ENCODE data around the gene VWA3A.
"Not testable (repeated sequence)": the region's sequence is repeated elsewhere in the genome, so short reads cannot be mapped to it uniquely, and the experiment has no call there.

The VWA3A gene, protein sequence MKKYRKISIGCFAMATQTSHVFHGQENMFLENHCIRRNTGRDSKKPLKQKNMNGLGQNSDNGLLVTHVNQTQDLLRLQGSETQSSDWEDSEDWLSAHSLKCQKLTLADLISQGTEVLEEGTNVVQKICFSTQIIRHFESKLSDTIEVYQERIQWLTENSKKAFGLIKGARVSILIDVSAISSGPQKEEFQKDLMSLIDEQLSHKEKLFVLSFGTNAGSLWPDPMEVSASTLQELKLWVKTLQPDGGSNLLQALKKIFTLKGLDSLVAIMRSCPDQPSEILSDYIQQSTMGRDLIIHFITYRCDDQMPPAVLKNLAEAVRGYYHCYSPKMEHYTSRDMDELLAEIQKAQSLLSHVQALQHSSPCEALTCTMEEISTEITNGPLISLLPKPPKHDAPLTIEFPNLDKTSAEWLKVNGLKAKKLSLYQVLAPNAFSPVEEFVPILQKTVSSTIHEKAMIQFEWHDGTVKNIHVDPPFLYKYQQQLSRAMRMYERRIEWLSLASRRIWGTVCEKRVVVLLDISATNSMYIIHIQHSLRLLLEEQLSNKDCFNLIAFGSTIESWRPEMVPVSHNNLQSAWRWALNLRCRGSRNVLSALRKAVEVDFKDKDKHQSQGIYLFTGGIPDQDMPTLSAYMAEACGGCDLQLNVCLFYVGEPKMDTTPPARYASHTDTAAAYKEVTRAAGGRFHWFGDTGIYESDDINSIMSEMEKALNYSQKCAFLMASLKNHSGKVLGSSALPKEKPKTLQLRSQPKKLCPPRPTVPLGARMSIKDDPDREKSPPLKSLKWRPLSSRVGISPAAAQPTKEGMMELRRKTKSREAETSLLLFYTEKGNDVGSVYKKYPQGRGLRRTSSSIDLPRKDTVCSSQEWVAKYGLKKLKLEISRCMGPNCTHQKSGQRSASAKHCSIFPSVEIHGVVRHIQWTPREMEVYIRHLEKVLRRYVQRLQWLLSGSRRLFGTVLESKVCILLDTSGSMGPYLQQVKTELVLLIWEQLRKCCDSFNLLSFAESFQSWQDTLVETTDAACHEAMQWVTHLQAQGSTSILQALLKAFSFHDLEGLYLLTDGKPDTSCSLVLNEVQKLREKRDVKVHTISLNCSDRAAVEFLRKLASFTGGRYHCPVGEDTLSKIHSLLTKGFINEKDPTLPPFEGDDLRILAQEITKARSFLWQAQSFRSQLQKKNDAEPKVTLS

DNA sequence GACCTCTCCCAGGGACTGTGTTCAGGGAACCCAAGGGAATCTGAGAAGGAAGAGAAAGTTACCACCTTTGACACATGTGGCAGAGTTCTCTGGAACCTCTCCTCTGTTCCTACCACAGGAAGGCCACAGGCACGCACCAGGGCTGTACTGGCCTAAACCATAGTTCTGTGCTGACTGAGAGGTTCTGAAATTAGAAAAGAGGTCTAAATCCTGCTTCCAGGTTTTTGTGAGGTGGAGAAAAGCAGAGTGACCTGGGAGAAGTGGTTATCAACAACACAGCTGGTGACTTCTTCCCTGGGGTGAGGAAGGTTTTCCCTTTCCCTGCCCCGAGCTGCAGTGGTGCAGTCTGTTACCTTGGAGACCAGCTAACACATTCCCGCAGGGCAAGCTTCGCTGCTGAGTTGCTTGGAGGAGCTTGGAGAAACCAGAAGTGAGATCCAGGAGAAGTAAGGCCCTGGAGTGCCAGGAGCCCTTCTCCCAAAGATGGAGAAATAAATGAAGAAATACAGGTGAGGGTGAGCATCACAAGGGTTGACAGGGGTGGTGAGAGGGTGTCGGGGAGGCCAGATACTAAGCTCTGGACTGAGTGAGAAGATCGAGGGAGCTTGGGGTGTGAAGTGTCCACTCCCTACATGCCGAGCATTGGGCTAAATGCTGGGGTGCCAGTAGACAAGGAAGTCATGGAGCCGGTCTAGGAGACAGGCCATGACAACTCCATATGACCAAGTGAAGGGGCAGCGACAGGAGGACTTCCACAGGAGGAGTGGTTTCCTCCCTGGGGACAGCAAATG lies at the start of gene VWA3A:
TSS of gene VWA3A (plus strand) at position 399 of the 791 bp plus-strand sequence. CDS start at position 496, 97 bp downstream.
- FAIRE-seq (no peak), DNase-seq (ENCODE audit: insufficient read length, low spot score) (no peak)

DNA sequence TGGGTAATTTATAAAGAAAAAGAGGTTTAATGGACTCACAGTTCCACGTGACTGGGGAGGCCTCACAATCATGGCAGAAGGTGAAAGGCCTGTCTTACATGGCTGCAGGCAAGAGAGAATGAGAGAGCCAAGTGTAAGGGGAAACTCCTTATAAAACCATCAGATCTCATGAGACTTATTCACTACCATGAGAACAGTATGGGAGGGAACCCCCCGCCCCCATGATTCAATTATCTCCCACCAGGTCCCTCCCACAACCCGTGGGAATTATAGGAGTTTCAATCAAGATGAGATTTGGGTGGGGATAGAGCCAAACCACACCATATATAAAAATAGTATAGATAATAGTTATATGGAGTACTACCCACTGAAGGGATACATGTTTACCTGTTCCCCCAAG lies 48.5 kb upstream of the VWA3A start:
- DNase-seq (ENCODE audit: insufficient read length, low spot score); FAIRE-seq: not testable (repeated sequence)

More for the DNA sequence above, at the start of gene VWA3A:
- TF ChIP-seq, protein P1, sequence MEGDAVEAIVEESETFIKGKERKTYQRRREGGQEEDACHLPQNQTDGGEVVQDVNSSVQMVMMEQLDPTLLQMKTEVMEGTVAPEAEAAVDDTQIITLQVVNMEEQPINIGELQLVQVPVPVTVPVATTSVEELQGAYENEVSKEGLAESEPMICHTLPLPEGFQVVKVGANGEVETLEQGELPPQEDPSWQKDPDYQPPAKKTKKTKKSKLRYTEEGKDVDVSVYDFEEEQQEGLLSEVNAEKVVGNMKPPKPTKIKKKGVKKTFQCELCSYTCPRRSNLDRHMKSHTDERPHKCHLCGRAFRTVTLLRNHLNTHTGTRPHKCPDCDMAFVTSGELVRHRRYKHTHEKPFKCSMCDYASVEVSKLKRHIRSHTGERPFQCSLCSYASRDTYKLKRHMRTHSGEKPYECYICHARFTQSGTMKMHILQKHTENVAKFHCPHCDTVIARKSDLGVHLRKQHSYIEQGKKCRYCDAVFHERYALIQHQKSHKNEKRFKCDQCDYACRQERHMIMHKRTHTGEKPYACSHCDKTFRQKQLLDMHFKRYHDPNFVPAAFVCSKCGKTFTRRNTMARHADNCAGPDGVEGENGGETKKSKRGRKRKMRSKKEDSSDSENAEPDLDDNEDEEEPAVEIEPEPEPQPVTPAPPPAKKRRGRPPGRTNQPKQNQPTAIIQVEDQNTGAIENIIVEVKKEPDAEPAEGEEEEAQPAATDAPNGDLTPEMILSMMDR (IDR thresholded peaks at IDR 0.05; ENCODE audit: insufficient read depth, missing control alignments) = no peak

DNA sequence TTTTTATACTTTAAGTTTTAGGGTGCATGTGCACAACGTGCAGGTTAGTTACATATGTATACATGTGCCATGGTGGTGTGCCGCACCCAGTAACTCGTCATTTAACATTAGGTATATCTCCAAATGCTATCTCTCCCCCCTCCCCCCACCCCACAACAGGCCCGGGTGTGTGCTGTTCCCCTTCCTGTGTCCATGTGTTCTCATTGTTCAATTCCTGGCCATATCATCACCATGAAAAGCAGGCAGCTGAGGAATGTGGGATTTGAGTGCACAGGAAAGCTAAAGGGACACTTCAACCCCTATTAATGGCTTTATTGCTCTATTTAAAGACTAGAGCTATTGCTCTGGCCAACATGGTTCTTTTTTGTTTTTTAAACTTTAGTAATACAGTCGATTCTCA lies 46.5 kb upstream of the VWA3A start:
- not testable (repeated sequence) for FAIRE-seq; DNase-seq (ENCODE audit: insufficient read length, low spot score)

DNA sequence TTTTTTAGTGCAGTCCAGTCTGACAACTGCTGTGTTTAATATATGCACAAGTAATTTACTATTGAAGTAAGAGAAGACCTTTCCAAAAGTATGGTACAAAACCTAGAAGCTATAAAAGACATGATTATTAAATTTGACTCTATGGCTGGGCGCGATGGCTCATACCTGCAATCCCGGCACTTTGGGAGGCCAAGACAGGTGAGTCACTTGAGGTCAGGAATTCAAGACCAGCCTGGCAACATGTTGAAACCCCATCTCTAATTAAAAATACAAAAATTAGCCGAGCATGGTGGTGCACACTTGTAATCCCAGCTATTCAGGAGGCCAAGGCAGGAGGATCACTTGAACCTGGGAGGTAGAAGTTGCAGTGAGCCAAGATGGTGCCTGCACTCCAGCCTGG lies 41.4 kb upstream of the VWA3A start:
- FAIRE-seq (no peak), DNase-seq (ENCODE audit: insufficient read length, low spot score) (no peak)
- TF ChIP-seq, protein P1 (IDR thresholded peaks at IDR 0.05; ENCODE audit: insufficient read depth, missing control alignments) = no peak

DNA sequence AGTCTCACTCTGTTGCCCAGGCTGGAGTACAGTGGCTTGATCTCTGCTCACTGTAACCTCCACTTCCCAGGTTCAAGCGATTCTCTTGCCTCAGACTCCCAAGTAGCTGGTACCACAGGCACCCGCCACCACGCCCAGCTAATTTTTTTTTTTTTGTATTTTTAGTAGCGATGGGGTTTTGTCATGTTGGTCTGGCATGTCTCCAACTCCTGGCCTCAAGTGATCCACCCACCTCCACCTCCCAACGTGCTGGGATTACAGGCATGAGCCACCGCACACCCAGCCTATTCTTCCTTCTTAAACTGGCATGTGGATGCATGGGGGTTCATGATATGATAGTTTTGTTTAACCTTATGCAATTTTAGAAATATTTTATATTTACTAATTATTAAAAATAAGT lies 39.4 kb upstream of the VWA3A start:
- TF ChIP-seq, protein P1 (IDR thresholded peaks at IDR 0.05; ENCODE audit: insufficient read depth, missing control alignments) = no peak
- FAIRE-seq = no peak
- DNase-seq (ENCODE audit: insufficient read length, low spot score) = no peak

DNA sequence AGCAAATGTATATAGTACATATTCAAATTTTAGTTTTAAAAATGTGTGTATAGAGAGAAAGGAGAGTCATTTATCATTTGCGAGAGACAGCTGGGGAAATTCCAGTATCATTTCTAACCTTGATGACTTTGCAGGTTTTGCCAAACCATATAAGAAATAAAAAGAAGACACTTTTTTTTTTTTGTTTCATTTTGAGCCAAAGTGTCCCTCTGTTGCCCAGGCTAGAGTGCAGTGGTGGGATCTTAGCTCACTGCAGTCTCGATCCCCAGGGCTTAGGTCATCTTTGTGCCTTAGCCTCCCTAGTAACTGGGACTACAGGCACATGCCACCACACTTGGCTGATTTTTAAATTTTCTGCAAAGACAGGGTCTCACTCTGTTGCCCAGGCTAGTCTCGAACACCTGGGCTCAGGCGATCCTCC lies 38.4 kb upstream of the VWA3A start:
- TF ChIP-seq, protein P1 (IDR thresholded peaks at IDR 0.05; ENCODE audit: insufficient read depth, missing control alignments) = no peak
- DNase-seq (ENCODE audit: insufficient read length, low spot score) = no peak
- no peak for FAIRE-seq

DNA sequence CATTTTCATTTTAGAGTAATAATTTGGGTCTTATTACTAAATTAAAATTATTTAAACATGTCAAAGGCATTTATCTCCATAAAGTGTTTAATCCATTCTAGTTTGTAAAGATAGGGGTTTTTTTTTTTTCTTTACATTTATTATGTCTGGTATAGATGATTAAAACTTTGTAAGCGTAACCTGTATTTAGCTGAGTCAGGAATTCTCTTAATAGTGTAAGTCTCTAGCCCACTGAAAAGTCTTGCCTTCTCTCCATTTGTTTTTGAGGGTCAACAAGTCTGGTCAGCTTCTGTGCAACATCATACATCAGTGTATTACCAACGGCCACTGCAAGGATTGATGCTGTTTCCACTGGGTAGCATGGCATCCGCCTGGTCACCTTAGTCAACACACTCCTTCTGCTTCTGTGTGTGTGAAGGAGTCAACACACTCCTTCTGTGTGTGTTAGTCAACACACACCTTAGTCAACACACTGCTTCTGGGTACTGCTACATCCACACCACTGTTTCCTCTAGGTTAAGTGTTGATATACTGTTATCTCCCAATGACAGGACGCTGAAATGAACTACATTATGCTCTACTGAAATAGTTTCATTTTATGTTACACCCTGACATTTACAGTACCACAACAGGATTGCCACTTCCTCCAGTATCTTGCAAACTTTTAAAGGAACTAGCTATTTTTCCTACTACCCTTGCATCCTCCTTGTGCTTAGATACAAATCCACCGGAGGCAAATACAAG lies 37.3 kb upstream of the VWA3A start:
- DNase-seq (ENCODE audit: insufficient read length, low spot score) = no peak
- no peak for FAIRE-seq
- TF ChIP-seq, protein P1 (IDR thresholded peaks at IDR 0.05; ENCODE audit: insufficient read depth, missing control alignments) = no peak
